ENCODE data around the gene LRP4. TPM values are rescaled to one million over a fixed set of nuclear protein-coding genes. Genes with fewer than 3 reads are reported as not detected.

LRP4 gene
- total RNA-seq, 4 donors from 2014 or later: 2.3 to 7.4 (median 3.5) TPM

- H3K36me3 ChIP-seq: peaks cover 0 to 15% (median 9%) of the 10 kb centered on the region in 4 donors
- H3K4me1 ChIP-seq: peaks cover 0 to 8% (median 4%) of the 10 kb centered on the region in 4 donors
- H3K4me3 ChIP-seq: no peak overlapping the region
- 76% methylated on average over 9 of the region's 10 CpGs for WGBS
- TF ChIP-seq POLR2A (IDR thresholded peaks at IDR 0.05; ENCODE audit: low read depth) (no peak), EP300 (IDR thresholded peaks at IDR 0.05) (no peak), POLR2AphosphoS5 (IDR thresholded peaks at IDR 0.05) (no peak), CTCF (IDR thresholded peaks at IDR 0.05) (no peak)
- no peaks in the 10 kb centered on the region for H3K27me3 ChIP-seq
- intact Hi-C loops (cut with DNase I): no loop called here
- H3K27ac ChIP-seq (replicated peaks in 1 of 4): no peak overlapping the region
- DNase-seq (ENCODE audit: extremely low spot score): no peak
- H3K9me3 ChIP-seq: no peaks in the 10 kb centered on the region
These were observed 14.5 kb downstream of the LRP4 start for GRCh38 chr11:46903846-46904245.

GRCh38 chr11:46902694-46903093 lies 15.7 kb downstream of the LRP4 start:
- H3K27me3 ChIP-seq: no peaks in the 10 kb centered on the region
- TF ChIP-seq EP300 (IDR thresholded peaks at IDR 0.05) (no peak), CTCF (IDR thresholded peaks at IDR 0.05) (no peak), POLR2A (IDR thresholded peaks at IDR 0.05; ENCODE audit: low read depth) (no peak), POLR2AphosphoS5 (IDR thresholded peaks at IDR 0.05) (no peak)
- intact Hi-C loops (cut with DNase I): no loop called here
- H3K4me1 ChIP-seq: peaks cover 0 to 8% (median 4%) of the 10 kb centered on the region in 4 donors
- H3K36me3 ChIP-seq: peaks cover 0 to 18% (median 11%) of the 10 kb centered on the region in 4 donors
- DNase-seq (ENCODE audit: extremely low spot score): no peak
- 95% methylated on average over 5 of the region's 6 CpGs for WGBS
- no peak overlapping the region for H3K27ac ChIP-seq (replicated peaks in 1 of 4)
- no peaks in the 10 kb centered on the region for H3K9me3 ChIP-seq
- no peak overlapping the region for H3K4me3 ChIP-seq

- no peak overlapping the region for H3K27ac ChIP-seq (replicated peaks in 1 of 4)
- TF ChIP-seq POLR2AphosphoS5 (IDR thresholded peaks at IDR 0.05) (no peak), POLR2A (IDR thresholded peaks at IDR 0.05; ENCODE audit: low read depth) (no peak)
- intact Hi-C loops (cut with DNase I): no loop called here
- no peak for DNase-seq (ENCODE audit: extremely low spot score)
- peaks cover 0 to 2% (median under 1%) of the 10 kb centered on the region in 4 donors for H3K4me1 ChIP-seq
- H3K36me3 ChIP-seq: peaks cover 0 to 18% (median 11%) of the 10 kb centered on the region in 4 donors
- WGBS: 82% methylated on average over 3 of the region's 3 CpGs
- H3K27me3 ChIP-seq: no peaks in the 10 kb centered on the region
- H3K9me3 ChIP-seq: no peaks in the 10 kb centered on the region
- no peak overlapping the region for H3K4me3 ChIP-seq
These were observed 17.2 kb downstream of the LRP4 start for GRCh38 chr11:46901156-46901555.

GRCh38 chr11:46900091-46900746 lies 18.1 kb downstream of the LRP4 start:
- no peaks in the 10 kb centered on the region for H3K9me3 ChIP-seq
- 93% methylated on average over 13 of the region's 13 CpGs for WGBS
- peaks cover 5 to 7% (median 6%) of the 10 kb centered on the region in 4 donors for H3K4me1 ChIP-seq
- no peak overlapping the region for H3K4me3 ChIP-seq
- TF ChIP-seq CTCF (IDR thresholded peaks at IDR 0.05) (no peak), POLR2A (IDR thresholded peaks at IDR 0.05; ENCODE audit: low read depth) (no peak), POLR2AphosphoS5 (IDR thresholded peaks at IDR 0.05) (no peak), EP300 (IDR thresholded peaks at IDR 0.05) (no peak)
- intact Hi-C loops (cut with DNase I): no loop called here
- H3K27me3 ChIP-seq: no peaks in the 10 kb centered on the region
- peaks cover 0 to 18% (median 11%) of the 10 kb centered on the region in 4 donors for H3K36me3 ChIP-seq
- DNase-seq (ENCODE audit: extremely low spot score): no peak
- no peak overlapping the region for H3K27ac ChIP-seq (replicated peaks in 1 of 4)

- WGBS: 95% methylated on average over 12 of the region's 13 CpGs
- peaks cover 0 to 20% (median 14%) of the 10 kb centered on the region in 4 donors for H3K36me3 ChIP-seq
- no peak overlapping the region for H3K27ac ChIP-seq (replicated peaks in 1 of 4)
- no peak for DNase-seq (ENCODE audit: extremely low spot score)
- intact Hi-C loops (cut with DNase I): no loop called here
- no peaks in the 10 kb centered on the region for H3K27me3 ChIP-seq
- H3K4me1 ChIP-seq: peaks cover 5 to 7% (median 6%) of the 10 kb centered on the region in 4 donors
- H3K4me3 ChIP-seq: no peak overlapping the region
- no peaks in the 10 kb centered on the region for H3K9me3 ChIP-seq
- no peak for TF ChIP-seq EP300 (IDR thresholded peaks at IDR 0.05)
- TF ChIP-seq POLR2A (IDR thresholded peaks at IDR 0.05; ENCODE audit: low read depth): no peak
- no peak for TF ChIP-seq POLR2AphosphoS5 (IDR thresholded peaks at IDR 0.05)
- TF ChIP-seq CTCF (IDR thresholded peaks at IDR 0.05): no peak
These were observed 18.8 kb downstream of the LRP4 start for GRCh38 chr11:46899501-46900025.
